Caki2 (cell line): ENCODE data around the gene LEMD2. TPM values are rescaled to one million over a fixed set of nuclear protein-coding genes. Genes with fewer than 3 reads are reported as not detected.

ENCODE experiments used
- DNase-seq: peaks from one replicate; pipeline ENCODE4 v3.0.0-alpha.2; 2015; ENCODE audit warnings: low read depth
- in situ Hi-C: cut with HindIII; loops from 2 replicates; pipeline ENCODE4 v1.10.0; 2016; ENCODE audit warnings: low sequenced_read_pairs, low pct_unique_long_range_greater_than_20kb, mixed read lengths
- total RNA-seq: library from RNA; depleted of rRNA; stranded (reverse); fragments of >200 nt; shearing (Covaris generic); gene quantifications from 2 replicates; pipeline ENCODE4 v1.2.3, GENCODE V29; 2014; ENCODE audit warnings: low replicate concordance

Gene LEMD2
- total RNA-seq, 1 experiment from 2014 or later, result 167 TPM

DNA sequence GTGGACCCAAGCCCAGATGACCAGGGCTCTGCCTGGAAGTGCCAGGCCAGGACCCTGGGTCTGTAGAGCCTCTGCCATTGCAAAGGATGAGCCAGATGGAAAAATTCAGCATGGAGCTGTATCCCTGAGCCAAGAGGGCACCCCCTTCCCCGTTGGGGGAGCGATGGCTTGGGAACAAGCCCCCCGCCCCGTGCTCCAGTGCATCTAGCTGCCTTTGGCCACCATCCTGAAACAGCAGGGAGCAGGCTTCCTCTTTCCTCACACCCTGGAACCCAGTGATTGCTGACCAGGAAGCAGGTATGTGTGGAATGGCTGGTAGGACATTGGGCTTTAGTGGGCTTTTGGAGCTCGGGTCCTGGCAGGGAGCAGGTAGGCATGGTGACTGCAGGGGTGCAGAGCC is 12.7 kb upstream of the LEMD2 start:
- no peak for DNase-seq
- in situ Hi-C loops, result no loop called here

DNA sequence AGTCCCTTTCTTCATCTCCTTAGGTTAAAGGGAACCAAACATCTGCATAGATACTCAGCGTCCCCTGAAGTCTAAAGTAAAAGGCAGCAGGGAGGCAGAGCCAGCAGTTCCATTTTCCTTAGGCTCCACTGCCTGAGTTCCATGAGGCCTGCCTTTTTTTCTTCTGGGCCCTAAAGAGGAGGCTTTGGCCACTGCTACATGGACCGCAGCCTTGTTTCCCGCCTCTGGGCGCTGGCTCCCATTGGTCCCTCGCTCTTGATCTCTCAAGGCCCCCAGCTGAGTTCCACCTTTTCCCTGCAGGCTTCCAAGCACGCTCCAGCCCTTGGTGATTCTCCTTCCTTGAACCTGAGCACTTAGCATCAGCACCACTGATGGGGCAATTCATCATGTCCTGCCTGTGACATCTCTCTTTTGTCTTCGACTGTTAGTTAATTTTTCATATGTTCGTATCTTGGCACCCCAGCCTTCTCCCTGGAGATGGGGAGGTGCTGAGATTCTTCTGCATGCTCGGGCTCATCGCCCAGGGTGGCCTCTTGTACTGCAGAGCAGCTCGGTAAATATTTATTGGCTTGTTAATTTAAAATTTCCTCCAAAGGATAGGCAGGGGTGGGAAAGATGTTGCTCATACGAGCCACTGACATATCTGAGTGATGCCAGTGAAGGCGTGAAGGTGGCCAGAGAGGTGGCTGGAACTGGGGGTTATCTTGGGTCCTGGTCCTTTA is 11.5 kb upstream of the LEMD2 start:
- in situ Hi-C loops, result no loop called here
- no peak for DNase-seq

DNA sequence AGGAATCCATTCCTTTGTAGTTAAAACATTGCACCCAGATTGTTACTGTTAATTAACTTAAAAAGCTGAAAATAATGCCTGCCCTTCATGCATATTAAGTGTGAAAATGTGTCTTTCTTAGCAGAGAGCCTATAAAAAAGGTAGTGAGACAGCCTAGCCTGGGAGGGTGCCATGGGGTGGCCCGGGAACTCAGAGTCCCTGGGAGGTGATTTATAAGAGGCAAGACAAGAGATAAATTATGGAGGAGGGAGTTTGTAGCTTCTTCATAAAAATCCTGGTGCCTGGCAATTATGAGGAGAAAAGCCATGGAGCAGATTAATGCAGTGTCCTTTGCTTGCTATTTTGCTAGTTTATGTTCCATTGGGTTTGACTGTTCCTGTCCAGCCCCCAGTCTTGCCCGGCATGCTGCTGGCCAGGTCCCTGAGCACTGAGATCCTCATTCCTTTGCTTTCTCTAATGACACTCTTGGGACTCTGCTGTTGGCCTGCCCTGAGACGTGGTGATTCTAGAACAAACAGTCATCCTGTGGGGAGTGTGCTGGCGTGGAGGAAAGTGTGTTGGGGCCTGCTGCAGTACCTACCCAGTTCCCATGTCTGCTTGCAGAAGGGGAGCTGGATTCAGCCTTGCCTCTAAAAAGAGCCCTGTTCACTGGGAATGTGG is 10.7 kb upstream of the LEMD2 start:
- DNase-seq, result no peak
- in situ Hi-C loops, result no loop called here

DNA sequence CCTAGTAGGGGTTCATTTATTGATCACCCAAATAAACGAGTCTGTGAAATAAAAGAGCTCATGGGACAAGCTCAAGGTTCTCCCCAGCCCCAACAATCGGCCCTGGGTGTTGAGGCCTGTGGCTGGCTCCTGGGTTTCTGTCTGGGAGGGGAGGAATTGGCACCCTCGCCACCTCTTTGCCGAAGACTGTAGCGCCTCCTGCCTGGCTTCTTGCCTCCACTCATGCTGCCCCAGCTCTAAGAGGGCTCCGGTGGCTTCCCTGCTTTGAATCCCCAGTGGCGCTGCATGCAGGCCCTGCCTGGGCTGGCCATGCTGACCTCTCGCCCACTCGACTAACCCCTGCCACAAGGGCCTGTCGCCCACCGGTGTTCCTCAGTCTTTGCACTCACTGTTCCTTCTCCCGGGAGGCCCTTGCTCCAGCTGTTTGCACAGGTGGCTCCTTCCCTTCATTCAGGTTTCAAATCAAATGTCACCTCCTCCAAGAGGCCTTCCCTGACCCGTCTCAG is 9.5 kb upstream of the LEMD2 start:
- DNase-seq, result no peak
- in situ Hi-C loops, result no loop called here

DNA sequence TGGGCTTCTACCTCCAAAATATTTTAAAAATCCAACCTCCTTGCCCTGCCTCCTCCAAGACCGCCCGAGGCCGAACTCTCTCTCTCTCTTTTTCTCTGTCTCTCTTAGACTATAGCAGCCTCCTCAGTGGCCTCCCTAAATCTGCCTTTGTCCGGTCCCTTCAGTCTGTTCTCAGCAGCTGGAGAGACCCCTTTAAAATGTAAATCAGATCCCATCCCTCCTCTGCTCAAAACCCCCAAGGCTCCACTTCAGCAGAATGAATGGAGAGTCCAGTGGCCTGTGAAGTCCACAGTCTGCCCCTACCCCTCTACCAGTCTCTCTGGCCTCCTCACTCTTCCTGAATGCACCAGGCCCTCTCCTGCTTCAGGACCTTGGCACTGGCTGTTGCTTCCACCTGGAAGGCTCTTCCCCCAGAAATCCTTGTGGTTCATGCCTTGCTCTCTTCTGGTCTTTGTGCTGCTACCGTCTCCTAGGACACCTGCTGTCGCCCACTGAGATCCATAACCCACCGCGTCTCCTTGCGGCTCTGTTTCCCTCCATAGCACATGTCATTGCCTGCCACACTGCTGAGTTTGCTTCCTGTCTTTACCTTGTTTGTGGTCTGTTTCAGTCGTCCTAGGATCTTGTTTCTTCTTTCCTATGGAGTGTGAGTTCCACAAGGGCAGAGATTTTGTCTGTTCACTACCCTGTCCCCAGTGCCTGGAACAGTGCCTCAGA is 8.9 kb upstream of the LEMD2 start:
- in situ Hi-C loops, result no loop called here
- no peak for DNase-seq

DNA sequence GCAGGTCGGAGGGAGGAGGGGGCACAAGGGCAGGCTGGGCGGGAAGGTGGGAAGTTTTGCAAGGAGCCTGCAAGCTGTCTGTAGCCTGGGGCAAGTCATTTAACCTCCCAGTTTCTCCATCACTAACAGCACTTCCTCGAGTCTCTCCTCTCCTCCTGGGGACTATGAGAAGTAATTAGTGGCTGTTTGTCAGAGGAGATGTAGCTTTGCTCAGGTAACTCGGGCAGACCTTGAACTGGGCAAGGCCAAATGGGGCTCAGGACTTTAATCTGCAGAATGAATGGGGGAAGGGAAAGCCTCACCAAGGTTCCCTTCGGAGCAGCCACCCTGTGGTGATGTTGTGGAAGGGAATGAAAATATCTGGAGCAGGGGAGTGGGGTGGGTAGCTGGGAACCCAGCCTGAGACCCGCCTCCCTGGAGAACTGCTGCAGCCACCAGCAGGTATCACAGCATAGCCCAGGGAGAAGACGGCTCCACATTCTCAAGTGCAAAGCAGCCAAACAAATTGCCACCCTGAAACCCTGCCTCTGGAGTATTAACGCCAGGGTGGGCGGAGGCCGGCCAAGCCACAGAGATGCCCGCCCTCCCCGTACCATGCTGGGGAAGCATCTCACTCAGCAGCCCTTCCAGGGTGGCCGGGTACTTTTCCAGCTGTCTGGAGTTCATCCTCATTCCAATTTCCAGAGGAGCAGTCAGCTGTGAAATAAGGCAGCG is 6.1 kb upstream of the LEMD2 start:
- in situ Hi-C loops, result no loop called here
- peak; percentile 55 for DNase-seq

DNA sequence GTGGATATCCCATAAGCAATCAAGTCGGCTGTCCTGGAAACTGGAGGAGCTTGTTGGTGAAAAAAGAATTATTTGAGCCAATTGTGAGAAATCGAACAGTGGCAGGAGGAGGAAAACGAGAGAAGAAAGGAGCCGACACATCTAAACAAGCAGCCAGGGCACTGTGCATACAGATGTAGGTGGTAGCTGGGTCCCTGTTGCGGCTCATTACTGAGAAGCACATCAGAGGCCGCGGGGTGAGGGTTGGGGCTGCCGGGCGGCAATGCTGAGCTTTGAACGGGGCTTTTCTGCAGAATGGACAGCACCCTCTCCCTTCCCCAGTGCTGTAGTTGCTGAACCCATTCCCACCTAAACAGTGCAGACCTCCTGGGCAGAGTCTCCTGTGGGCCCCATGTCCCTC is 4.1 kb upstream of the LEMD2 start:
- in situ Hi-C loops, result no loop called here
- no peak for DNase-seq

DNA sequence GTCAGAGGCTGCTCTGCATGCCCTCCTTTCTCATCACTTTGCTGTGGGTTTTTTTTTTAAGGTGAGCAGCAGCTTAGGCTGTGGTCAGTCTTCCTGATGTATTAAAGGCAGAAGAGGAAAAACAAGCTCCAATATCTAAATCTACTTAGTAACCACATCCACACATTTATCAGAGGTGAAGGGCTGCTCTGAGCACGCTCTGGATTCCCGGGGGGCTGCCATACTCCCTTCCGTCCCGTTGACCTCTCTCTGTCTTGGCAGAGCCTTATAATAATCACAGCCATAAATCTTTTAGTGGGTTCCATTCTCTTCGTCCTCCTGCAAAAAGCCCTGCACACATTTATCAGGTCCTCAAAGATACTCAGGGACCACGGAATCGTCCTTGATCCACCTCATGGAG is 2.7 kb upstream of the LEMD2 start:
- in situ Hi-C loops, result no loop called here
- DNase-seq, result no peak

DNA sequence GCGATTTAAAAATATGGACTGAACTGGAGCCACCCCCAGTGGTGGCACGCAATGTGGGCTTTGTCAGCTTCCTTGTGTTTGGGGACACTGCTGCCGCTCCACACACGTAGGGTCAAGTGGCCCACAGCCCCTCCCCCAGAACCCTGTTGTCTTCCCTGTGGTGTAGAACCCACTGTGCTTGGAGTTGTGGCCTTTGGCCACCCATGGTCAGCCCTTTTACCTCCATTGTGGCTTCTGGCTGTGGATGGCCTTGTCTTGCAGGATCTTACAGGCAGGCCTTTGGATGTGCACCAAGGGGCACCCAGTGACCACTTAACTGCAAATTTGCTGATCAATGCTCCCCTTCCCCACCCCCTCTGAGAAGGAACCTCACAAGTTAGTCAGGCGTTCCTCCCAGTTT is 2.0 kb upstream of the LEMD2 start:
- DNase-seq, result no peak
- in situ Hi-C loops, result no loop called here

DNA sequence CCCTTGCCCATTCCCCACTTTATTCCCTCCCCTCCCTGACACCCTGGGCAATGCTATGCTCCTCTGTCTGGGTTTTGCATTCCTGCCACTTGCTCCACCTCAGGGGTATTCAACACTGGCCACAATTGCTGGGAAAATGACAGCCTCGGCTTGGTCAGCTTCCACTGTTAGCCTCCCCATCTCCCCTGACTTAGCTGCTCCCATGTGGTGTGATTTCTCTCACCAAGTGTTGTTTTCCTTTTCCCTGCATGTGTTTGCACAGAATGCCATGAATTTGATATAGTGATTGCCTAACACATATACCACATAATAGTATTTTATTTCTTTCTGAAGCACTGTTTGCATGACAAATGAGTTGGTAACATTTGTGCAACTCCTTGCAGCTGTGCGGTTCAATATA is 1.4 kb upstream of the LEMD2 start:
- in situ Hi-C loops, result no loop called here
- no peak for DNase-seq

DNA sequence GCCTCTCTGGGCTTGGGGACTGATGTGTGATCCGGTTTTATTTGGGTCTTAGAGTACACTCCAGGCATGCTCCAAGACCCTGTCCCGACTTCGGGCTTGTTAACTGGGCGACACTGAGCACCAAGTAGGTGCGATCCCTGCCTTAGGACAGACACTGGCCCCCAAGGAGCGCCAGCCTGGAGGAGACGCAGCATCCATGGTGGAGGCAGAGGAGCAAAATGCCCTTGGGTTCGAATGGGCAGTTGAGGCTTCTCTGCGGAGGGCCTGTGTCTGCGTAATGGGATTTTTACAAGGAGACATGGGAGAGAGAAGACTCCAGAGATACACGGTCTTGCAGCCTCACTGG is 593 bp upstream of the LEMD2 start:
- DNase-seq, result no peak
- in situ Hi-C loops, result no loop called here

DNA sequence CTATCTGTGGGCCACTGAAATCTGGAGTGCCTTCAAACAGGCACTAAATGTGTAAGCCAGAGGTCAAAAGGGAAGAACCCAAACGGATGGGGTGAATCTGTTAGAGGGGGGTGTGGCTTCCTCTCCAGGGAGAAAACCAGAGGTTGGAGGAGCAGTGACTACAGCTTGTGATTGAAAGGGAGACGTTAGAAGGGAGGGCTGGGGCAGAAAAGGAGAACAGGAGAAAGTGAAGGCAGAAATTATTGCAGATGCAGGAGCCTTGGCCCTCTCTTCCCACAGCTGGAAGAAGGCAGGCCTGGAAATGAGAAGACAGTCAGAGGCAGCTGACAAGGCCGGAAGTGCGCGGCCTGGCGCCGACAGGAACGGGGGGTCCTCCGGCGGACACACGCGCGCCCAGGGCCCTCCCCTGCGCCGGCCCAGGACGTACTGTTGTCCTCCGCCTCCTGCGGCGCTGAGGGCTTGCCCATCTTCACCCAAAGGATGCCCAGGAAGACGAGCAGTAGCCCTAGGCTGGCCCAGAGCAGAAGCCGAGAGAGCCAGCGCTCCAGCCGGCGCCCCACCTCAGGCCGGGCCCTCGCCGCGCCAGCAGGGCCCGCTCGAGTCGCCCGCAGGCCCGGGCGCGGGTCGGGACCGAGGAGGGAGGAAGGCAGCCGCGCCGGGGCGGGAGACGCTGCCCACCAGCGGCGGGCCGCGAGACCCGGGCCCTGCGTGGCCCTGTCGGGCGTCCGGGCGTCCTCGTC is 806 bp downstream of the LEMD2 start:
- in situ Hi-C loops, result no loop called here
- DNase-seq, result peak; percentile 81

DNA sequence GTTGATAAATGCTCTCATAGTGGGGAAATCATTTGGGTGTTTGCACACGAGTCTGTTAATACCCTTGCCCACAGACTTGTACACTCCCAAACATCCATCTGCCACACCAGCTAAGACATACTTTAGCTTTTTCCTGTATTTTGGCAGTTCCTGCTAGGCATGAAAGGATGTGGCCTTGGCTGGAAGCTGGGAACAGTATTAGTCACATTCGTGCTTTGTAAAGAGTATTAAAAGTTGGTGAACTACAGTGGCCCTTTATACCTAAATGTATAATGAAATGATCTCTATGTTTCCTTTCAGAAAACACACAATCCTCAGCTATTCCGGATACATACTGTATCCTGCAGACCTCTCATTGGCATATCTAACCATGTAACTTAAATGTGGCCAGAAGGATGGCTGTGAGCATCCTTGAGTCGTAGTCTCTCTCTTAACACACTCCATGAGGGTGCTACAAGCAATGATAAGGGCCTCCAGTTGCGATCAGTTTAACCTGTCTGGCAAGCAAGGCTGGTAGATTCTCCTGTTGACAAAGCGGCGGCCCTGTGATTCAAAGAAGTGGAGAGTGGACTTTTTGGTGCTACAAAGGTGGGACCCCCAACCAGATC is 1.5 kb downstream of the LEMD2 start:
- DNase-seq, result no peak
- in situ Hi-C loops, result no loop called here

DNA sequence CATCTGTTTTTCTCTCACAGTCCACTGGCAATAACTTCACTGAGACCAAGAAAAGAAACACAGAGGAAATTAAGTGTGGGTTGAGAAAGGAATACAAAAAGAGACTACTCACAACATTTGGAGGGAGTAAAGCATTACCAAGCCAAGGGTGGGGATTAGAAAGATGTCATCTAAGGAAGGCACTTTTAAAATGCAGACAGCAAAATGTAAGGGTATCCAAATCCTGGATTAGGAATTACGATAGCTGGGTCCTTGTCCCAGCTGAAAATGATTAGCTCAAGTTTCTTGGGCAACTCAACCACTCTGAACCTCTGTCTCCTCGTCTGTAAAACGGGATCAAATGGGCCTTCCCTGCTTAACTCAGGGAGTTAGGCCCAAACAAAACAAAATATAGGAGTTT is 2.2 kb downstream of the LEMD2 start:
- in situ Hi-C loops, result no loop called here
- DNase-seq, result no peak

DNA sequence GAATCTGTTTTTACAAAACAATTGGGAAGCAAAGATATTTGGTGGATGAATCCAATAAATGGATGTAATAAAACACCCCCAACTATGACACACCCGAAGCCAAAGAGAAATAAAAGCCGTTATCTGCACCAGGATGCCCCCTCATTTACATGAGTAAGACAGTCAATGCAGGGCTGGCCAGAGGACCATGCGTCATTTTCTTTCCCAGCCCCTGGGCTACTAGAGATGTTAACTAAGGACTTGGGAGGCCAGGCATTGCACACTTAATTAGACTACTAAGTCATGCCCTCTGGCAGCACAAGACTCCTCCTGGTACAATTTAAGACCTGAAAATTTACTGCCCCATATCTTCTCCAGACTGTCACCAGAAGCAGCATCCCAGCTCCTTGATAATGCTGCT is 3.2 kb downstream of the LEMD2 start:
- in situ Hi-C loops, result no loop called here
- DNase-seq, result no peak

DNA sequence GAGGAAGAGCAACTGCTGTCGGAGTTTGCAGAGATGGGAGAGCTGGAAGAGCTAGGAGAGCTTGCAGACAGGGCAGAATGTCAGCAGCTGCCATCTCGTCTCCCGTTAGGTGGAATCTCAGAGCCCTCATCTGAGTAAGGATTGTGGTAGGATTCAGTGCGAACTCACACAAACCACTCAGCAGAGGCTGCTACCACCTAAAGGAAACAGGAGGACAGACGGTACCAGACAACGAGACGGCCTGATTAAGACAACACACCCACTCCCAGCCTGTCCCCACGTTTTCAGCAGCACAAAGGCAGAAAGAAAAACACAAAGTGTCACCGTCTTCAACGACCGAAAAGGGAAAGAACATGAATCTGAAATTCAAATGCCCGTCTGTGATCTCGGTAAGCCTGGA is 4.1 kb downstream of the LEMD2 start:
- no peak for DNase-seq
- in situ Hi-C loops, result no loop called here

DNA sequence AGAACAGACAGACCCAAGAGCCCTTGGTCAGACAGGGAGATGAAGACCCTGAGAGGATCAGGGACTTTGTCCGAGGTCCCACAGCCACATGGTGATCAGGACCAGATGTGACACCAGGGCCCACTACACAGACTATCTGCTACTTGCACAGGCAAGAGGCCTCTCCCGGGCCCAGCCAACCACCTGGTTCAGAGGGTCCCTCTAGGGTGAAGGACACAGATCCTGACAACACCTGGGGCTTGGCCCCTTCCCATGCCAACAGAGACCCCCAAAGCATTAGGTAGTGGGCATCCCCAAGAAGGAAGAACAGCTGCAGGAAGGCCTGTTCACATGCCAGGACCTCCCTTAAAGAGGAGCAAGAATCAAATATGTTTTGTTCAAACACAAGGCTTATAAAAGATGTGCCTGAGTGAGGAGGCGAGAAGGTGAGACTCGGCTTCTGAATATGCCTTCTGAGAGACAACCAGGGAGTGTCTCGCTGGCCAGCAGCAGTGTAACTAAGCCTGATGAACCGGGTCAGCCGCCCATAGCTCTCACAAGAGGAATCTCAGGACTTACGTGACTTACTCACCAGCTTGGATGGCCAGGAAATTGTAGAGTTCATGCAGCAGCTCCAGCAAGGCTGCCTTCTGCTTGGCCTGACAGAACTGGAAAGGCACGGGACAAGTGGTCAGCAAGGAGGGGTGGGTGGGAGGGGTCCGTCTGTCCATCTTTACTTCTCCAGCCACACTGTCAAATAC is 5.0 kb downstream of the LEMD2 start:
- DNase-seq, result no peak
- in situ Hi-C loops, result no loop called here
